Activated CD8-positive, alpha-beta memory T cell treated with anti-CD3 and anti-CD28 coated beads for 48 hours (primary cell): ENCODE measurements around the gene ZNF341.
A peak's percentile ranks its signal among the peaks of the same experiment; 100 is the strongest.

Source experiments
- DNase-seq, 3 experiments: peaks; one replicate each; pipeline ENCODE4 v3.0.0-alpha.2; 2020; ENCODE audit warnings: low read depth in 2 of 3, low spot score in 2 of 3

The ZNF341 gene

GRCh38 chr20:33701629-33702450 is 30.0 kb upstream of the ZNF341 start:
- no peak for DNase-seq

DNA sequence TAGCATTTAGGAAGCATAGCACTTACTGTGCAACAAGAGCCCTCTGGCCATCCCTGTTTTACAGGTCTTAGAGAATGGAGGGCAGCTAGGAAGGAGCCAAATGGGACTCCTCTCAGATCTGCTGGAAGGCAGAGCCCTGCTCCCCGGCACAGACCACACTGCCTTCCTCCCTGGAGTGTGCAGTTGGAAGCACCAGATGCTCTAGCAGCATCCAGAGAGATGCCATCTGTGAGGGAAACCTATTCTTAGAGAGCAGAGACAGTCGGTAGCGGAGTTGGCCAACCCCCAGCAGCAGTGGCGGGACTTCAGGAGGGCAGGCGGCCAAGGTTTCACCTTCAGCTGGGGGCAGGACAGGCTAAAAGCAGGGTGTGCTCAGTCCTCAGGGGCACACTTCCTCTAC is 28.9 kb upstream of the ZNF341 start:
- DNase-seq: no peak

- no peak for DNase-seq
Observed at GRCh38 chr20:33703498-33704137, 28.2 kb upstream of the ZNF341 start.

- no peak for DNase-seq
Observed at GRCh38 chr20:33704197-33704924, 27.4 kb upstream of the ZNF341 start.

DNA sequence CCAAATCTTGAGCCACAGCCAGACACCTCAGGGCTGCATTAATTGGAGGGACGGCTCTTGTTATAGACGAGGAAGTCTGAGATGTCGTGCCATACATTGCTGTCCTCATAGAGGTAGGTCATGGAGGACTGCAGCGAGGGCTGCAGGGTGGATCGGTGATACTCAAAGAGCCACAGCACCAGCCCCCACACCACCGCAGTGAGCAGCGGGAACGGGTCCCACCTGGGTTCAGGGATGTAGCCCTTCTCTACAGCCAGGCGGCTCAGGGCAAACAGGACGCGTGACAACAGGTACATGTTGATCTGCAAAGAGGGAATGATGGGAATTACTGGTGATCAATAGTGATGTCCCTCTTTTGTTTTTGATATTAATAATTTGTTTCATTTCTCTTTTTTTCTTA is 24.1 kb upstream of the ZNF341 start:
- no peak for DNase-seq

GRCh38 chr20:33709398-33709797 is 22.4 kb upstream of the ZNF341 start:
- no peak for DNase-seq

DNA sequence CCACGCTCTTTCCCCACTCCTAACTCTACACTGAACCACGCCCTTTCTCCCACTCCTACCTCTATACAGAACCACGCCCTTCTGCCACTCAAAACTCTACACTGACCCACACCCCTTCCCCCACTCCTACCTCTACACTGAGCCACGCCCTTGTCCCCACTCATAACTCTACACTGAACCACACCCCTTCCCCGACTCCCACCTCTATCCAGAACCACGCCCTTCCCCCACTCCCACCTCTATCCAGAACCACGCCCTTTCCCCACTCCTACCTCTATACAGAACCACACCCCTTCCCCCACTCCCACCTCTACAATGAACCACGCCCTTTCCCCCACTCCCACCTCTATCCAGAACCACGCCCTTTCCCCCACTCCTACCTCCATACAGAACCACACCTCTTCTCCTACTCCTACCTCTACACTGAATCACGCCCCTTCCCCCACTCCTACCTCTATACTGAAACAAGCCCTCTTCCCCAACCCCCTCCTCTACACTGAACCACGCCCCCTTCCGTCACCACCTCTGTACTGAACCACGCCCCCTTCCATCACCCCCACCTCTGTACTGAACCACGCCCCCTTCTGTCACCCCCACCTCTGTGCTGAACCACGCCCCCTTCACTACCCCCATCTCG is 21.8 kb upstream of the ZNF341 start:
- no peak for DNase-seq

GRCh38 chr20:33710681-33711445 is 20.9 kb upstream of the ZNF341 start:
- DNase-seq: no peak

DNA sequence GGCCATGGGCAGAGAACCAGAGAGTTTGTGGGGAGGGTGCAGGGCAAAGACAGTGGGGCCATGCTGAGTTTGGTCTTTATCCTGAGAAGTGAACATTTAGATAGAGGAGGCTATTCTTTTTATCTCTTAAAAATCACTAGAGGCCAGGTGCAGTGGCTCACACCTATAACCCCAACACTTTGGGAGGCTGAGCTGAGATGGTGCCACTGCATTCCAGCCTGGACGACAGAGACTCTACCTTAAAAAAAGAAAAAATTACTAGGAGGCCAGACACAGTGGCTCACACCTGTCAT is 20.4 kb upstream of the ZNF341 start:
- no peak for DNase-seq

- DNase-seq: no peak
Observed at GRCh38 chr20:33713865-33714367, 17.9 kb upstream of the ZNF341 start.

DNA sequence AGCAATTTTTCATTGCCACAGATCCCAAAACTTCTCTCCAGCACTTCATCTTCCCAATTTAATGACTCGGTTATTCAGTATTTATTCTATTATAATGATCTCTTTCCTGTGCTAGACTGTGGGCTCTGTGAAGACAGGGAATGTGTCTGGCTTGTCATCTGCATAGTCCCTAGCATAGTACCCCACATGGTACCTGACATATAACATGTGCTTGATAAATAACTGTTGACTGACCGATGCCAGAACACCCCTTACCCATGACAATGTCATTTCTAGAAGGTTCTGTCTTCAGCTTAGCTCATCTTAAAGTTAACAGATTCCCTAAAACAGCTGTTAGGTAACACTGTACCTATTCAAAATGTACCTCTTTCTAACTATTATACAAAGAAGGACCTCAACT is 15.3 kb upstream of the ZNF341 start:
- DNase-seq: no peak

DNA sequence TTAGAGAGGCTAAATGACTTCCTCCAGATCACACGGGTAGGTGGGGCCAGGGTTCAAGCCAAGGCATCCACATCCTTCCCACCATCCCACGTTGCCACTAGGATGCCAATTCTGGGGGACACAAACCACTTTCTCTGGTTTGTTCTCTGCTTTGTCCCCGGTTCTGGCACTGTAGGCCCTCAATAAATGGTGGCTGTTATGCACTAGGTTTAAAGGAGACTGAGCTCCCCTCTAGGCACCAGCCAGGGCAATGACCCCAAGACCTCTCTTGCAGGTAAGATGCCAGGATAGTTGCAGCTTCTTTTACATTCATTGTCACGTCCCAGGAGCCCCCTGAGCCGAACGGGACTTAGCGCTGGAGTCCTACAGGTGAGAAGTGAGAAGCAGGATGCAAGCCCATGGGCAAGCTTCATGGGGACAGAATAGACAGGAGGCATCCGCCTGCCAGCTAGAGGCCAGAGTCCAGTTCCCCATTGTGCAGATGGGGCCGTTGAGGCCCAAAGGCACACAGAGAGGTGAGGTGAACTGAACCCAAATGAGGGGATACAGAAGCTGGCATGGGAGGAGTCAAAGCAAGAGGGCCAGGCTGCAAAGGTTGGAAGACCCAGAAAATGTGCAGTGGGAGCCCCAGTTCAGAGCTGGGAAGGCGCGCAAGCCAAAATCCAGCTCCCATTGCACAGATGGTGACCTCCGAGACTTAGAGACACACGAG is 12.4 kb upstream of the ZNF341 start:
- DNase-seq: no peak

- DNase-seq: peak; percentile 43 to 67 (median 66)
Observed at GRCh38 chr20:33719989-33720709, 11.6 kb upstream of the ZNF341 start, which contains the start of gene PXMP4. PXMP4 (minus strand) TSS chr20:33720310; CDS start chr20:33720207, 103 bp downstream.

GRCh38 chr20:33721391-33722140 is 10.2 kb upstream of the ZNF341 start:
- DNase-seq: no peak

DNA sequence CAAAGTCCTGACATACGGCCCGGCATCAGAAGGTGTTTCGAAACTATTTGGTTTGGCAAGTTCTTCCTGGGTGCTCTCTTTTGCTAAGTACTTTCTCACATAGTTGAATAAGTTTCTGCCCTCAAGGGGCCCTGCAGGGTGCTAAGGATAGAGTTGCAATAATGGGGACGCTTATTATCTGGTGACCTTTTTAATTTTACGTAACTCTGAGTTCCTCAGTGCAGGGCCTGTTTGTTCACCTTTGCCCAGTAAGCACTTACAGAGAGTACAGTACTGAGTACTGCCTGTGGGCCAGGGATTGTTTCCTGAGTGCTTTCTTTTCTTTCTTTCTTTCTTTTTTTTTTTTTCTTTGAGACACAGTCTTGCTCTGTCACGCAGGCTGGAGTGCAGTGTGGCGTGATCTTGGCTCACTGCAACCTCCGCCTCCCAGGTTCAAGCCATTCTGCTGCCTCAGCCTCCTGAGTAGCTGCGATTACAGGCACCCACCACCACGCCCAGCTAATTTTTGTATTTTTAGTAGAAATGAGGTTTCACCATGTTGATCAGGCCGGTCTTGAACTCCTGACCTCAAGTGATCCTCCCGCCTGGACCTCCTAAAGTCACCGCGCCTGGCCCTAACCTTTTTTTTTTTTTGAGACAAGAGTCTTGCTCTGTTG is 7.2 kb upstream of the ZNF341 start:
- no peak for DNase-seq

- DNase-seq: no peak
Observed at GRCh38 chr20:33725607-33726264, 6.1 kb upstream of the ZNF341 start.

DNA sequence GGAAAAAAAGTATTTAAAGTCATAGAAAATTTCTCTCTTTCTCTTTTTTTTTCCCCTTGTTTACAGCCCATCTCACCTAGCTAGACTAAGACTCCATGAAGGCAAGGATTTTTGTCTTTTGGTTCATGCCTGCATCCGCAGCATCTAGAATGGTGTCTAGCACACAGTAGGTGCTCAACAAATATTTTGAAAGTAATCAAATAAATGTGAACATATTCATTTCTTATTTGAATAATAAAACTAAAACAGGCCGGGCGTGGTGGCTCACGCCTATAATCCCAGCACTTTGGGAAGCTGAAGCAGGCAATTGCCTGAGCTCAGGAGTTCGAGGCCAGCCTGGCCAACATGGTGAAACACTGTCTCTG is 4.7 kb upstream of the ZNF341 start:
- no peak for DNase-seq

GRCh38 chr20:33727806-33728205 is 4.0 kb upstream of the ZNF341 start:
- DNase-seq: no peak
